ENCODE data around the gene TNNT3.

GRCh38 chr11:1927026-1927847 is 7.7 kb downstream of the TNNT3 start:
- no peak for TF ChIP-seq TCF12 (IDR thresholded peaks at IDR 0.05; ENCODE audit: low read depth)
- no peak for TF ChIP-seq TAF1 (IDR thresholded peaks at IDR 0.05; ENCODE audit: low read depth)
- no peak for TF ChIP-seq USF1 (IDR thresholded peaks at IDR 0.05)
- TF ChIP-seq EGR1 (IDR thresholded peaks at IDR 0.05), result no peak
- no peak for TF ChIP-seq EP300 (IDR thresholded peaks at IDR 0.05; ENCODE audit: borderline replicate concordance)
- TF ChIP-seq MAX (IDR thresholded peaks at IDR 0.05), result no peak
- no peak for TF ChIP-seq RAD21 (IDR thresholded peaks at IDR 0.05; ENCODE audit: low read depth)
- no peak for TF ChIP-seq CEBPB (IDR thresholded peaks at IDR 0.05)
